Measurements from ENCODE around the gene PHF8. TPM values are rescaled to one million over a fixed set of nuclear protein-coding genes. Genes with fewer than 3 reads are reported as not detected.

Gene PHF8
- total and polyA plus RNA-seq, 9 of the 15 experiments (the other 6 are each of a cell fraction or from before 2014, with no cell fraction given) = 2.5 to 25.7 (median 12.1) TPM

- no peak for TF ChIP-seq ARID3B (CRISPR knock-in tag; IDR thresholded peaks at IDR 0.05; ENCODE audit: borderline replicate concordance)
- no peak for TF ChIP-seq RNF219 (CRISPR knock-in tag; IDR thresholded peaks at IDR 0.05)
- TF ChIP-seq SMAD2 (IDR thresholded peaks at IDR 0.05; ENCODE audit: low read depth, low read length) = no peak
- TF ChIP-seq PBX2 (CRISPR knock-in tag; IDR thresholded peaks at IDR 0.05; ENCODE audit: low read depth) = no peak
- TF ChIP-seq PBX2 (tag; conservative IDR thresholded peaks at IDR 0.05; ENCODE audit: low read depth) = no peak
- no peak for TF ChIP-seq ATF7 (IDR thresholded peaks at IDR 0.05)
Observed at GRCh38 chrX:54030329-54030728, 13.9 kb downstream of the PHF8 start (continued).

Data from K562 (cell line).